HEK293 (cell line): ENCODE measurements around the gene POLR2L.
A peak's percentile ranks its signal among the peaks of the same experiment; 100 is the strongest.

ENCODE experiments used
- BCL11A ChIP-seq: fragments of 450-650 bp; formaldehyde crosslinking; IDR thresholded peaks from 2 replicates; pipeline ENCODE4 v1.5.1; 2016; ENCODE audit warnings: low read depth, missing biosample characterization, missing genetic modification characterization
- GLI2 ChIP-seq: fragments of 450-650 bp; formaldehyde crosslinking; IDR thresholded peaks from 2 replicates; pipeline ENCODE4; 2017; ENCODE audit warnings: missing biosample characterization, missing genetic modification characterization, low read depth, borderline replicate concordance
- GLIS1 ChIP-seq: fragments of 450-650 bp; formaldehyde crosslinking; IDR thresholded peaks from 2 replicates; pipeline ENCODE4 v1.5.1; 2016; ENCODE audit warnings: missing biosample characterization, missing genetic modification characterization
- GLIS2 ChIP-seq: fragments of 450-650 bp; formaldehyde crosslinking; IDR thresholded peaks from 2 replicates; pipeline ENCODE4 v1.5.1; 2016; ENCODE audit warnings: missing biosample characterization, missing genetic modification characterization
- IKZF3 ChIP-seq: fragments of 450-650 bp; IDR thresholded peaks from 2 replicates; pipeline ENCODE4 v1.5.0; 2018; ENCODE audit warnings: missing biosample characterization, mild to moderate bottlenecking, missing genetic modification characterization, moderate library complexity
- KLF1 ChIP-seq: fragments of 450-650 bp; formaldehyde crosslinking; IDR thresholded peaks from 2 replicates; pipeline ENCODE4 v1.5.1; 2016; ENCODE audit warnings: missing biosample characterization, missing genetic modification characterization
- KLF7 ChIP-seq: fragments of 450-650 bp; formaldehyde crosslinking; IDR thresholded peaks from 2 replicates; pipeline ENCODE4 v1.5.1; 2016; ENCODE audit warnings: missing biosample characterization, missing genetic modification characterization, borderline replicate concordance
- KLF8 ChIP-seq: fragments of 450-650 bp; formaldehyde crosslinking; IDR thresholded peaks from 2 replicates; pipeline ENCODE4 v1.5.1; 2016; ENCODE audit warnings: missing biosample characterization, missing genetic modification characterization
- SP7 ChIP-seq: fragments of 450-650 bp; formaldehyde crosslinking; IDR thresholded peaks from 2 replicates; pipeline ENCODE4 v1.5.1; 2016; ENCODE audit warnings: missing biosample characterization, missing genetic modification characterization
- YY2 ChIP-seq: fragments of 450-650 bp; formaldehyde crosslinking; IDR thresholded peaks from 2 replicates; pipeline ENCODE4 v1.5.1; 2016; ENCODE audit warnings: missing biosample characterization, missing genetic modification characterization
- ZBTB11 ChIP-seq: fragments of 450-650 bp; formaldehyde crosslinking; conservative IDR thresholded peaks from 2 replicates; pipeline ENCODE4 v1.5.1; 2016; ENCODE audit warnings: low read depth, missing biosample characterization, missing genetic modification characterization
- ZFP69B ChIP-seq: fragments of 450-650 bp; formaldehyde crosslinking; IDR thresholded peaks from 2 replicates; pipeline ENCODE4 v1.5.1; 2016; ENCODE audit warnings: missing biosample characterization, missing genetic modification characterization
- ZIC2 ChIP-seq: fragments of 450-650 bp; formaldehyde crosslinking; IDR thresholded peaks from 2 replicates; pipeline ENCODE4 v1.5.1; 2016; ENCODE audit warnings: missing biosample characterization, missing genetic modification characterization
- ZNF16 ChIP-seq: fragments of 450-650 bp; formaldehyde crosslinking; IDR thresholded peaks from 2 replicates; pipeline ENCODE4 v1.5.1; 2016; ENCODE audit warnings: low read depth, missing biosample characterization, missing genetic modification characterization
- ZNF221 ChIP-seq: fragments of 450-650 bp; formaldehyde crosslinking; IDR thresholded peaks from 2 replicates; pipeline ENCODE4 v1.5.1; 2017; ENCODE audit warnings: missing biosample characterization, missing genetic modification characterization, borderline replicate concordance
- ZNF239 ChIP-seq: fragments of 450-650 bp; formaldehyde crosslinking; IDR thresholded peaks from 2 replicates; pipeline ENCODE4 v1.5.1; 2016; ENCODE audit warnings: missing biosample characterization, missing genetic modification characterization
- ZNF280D ChIP-seq: fragments of 450-650 bp; formaldehyde crosslinking; IDR thresholded peaks from 2 replicates; pipeline ENCODE4 v1.5.1; 2016; ENCODE audit warnings: missing biosample characterization, missing genetic modification characterization
- ZNF302 ChIP-seq: fragments of 450-650 bp; formaldehyde crosslinking; IDR thresholded peaks from 2 replicates; pipeline ENCODE4 v1.5.1; 2016; ENCODE audit warnings: missing biosample characterization, missing genetic modification characterization, low read depth
- ZNF341 ChIP-seq: fragments of 450-650 bp; formaldehyde crosslinking; IDR thresholded peaks from 2 replicates; pipeline ENCODE4; 2016; ENCODE audit warnings: low read depth, missing biosample characterization, missing genetic modification characterization
- ZNF354C ChIP-seq: fragments of 450-650 bp; formaldehyde crosslinking; IDR thresholded peaks from 2 replicates; pipeline ENCODE4 v1.5.1; 2016; ENCODE audit warnings: missing biosample characterization, missing genetic modification characterization, low read depth, borderline replicate concordance
- ZNF404 ChIP-seq: fragments of 450-650 bp; formaldehyde crosslinking; IDR thresholded peaks from 2 replicates; pipeline ENCODE4 v1.5.1; 2017; ENCODE audit warnings: missing biosample characterization, missing genetic modification characterization
- ZNF449 ChIP-seq: fragments of 450-650 bp; formaldehyde crosslinking; IDR thresholded peaks from 2 replicates; pipeline ENCODE4 v1.5.1; 2017; ENCODE audit warnings: missing biosample characterization, mild to moderate bottlenecking, missing genetic modification characterization, moderate library complexity
- ZNF600 ChIP-seq: fragments of 450-650 bp; formaldehyde crosslinking; IDR thresholded peaks from 2 replicates; pipeline ENCODE4 v1.5.1; 2016; ENCODE audit warnings: missing biosample characterization, missing genetic modification characterization
- ZNF623 ChIP-seq: fragments of 450-650 bp; formaldehyde crosslinking; IDR thresholded peaks from 2 replicates; pipeline ENCODE4 v1.5.1; 2016; ENCODE audit warnings: missing biosample characterization, missing genetic modification characterization
- ZNF692 ChIP-seq: fragments of 450-650 bp; formaldehyde crosslinking; IDR thresholded peaks from 2 replicates; pipeline ENCODE4 v1.5.1; 2016; ENCODE audit warnings: missing biosample characterization, missing genetic modification characterization
- ZSCAN16 ChIP-seq: fragments of 450-650 bp; formaldehyde crosslinking; IDR thresholded peaks from 2 replicates; pipeline ENCODE4 v1.5.1; 2016; ENCODE audit warnings: missing biosample characterization, missing genetic modification characterization

Gene POLR2L

GRCh38 chr11:831118-831864 lies 11.0 kb downstream of the POLR2L start (continued):
- TF ChIP-seq ZSCAN16 = peak; percentile 85
- TF ChIP-seq ZNF404 (tag by site-specific recombination) = no peak
- TF ChIP-seq ZNF280D (tag by site-specific recombination) = no peak
- peak; percentile 52 for TF ChIP-seq GLIS2 (tag by site-specific recombination)
- no peak for TF ChIP-seq SP7 (tag by site-specific recombination)
- no peak for TF ChIP-seq ZNF239
- no peak for TF ChIP-seq ZNF354C (tag by site-specific recombination)
- TF ChIP-seq ZNF16 (tag by site-specific recombination) = no peak
- 0 out of 2 replicates have a peak, but pooled peaks have one; percentile 6 for TF ChIP-seq KLF8 (tag by site-specific recombination)
- TF ChIP-seq KLF7 (tag by site-specific recombination) = no peak
- TF ChIP-seq YY2 (tag by site-specific recombination) = no peak
- TF ChIP-seq ZNF449 = 0 out of 2 replicates have a peak, but pooled peaks have one; percentile 40
- TF ChIP-seq ZBTB11 (tag by site-specific recombination) = no peak
- TF ChIP-seq ZIC2 (tag by site-specific recombination) = peak; percentile 93
- peak; percentile 59; the same call in 1 of the 2 replicates for TF ChIP-seq ZNF341
- no peak for TF ChIP-seq ZNF302
- peak; percentile 81 for TF ChIP-seq GLIS1 (tag by site-specific recombination)
- peak; percentile 55; the same call in 1 of the 2 replicates for TF ChIP-seq ZNF692 (tag by site-specific recombination)
- TF ChIP-seq ZNF221 (tag by site-specific recombination) = no peak
- no peak for TF ChIP-seq GLI2 (tag by site-specific recombination)
- peak; percentile 77 for TF ChIP-seq ZFP69B (tag by site-specific recombination)
- peak; percentile 39; the same call in 1 of the 2 replicates for TF ChIP-seq ZNF600 (tag by site-specific recombination)
- no peak; the same call in 1 of the 2 replicates for TF ChIP-seq IKZF3 (tag by site-specific recombination)
- no peak for TF ChIP-seq ZNF623 (tag by site-specific recombination)
- no peak for TF ChIP-seq KLF1 (tag by site-specific recombination)
- TF ChIP-seq BCL11A = no peak
- TF ChIP-seq, all 188 proteins: peak for 11
